DMS79 (cell line): ENCODE results near the gene YPEL5.
"Not testable (repeated sequence)": the region's sequence is repeated elsewhere in the genome, so short reads cannot be mapped to it uniquely, and the experiment has no call there.

Source experiments
- DNase-seq: peaks from one replicate; lab custom pipeline; 2025; lab: John Stamatoyannopoulos, UW

Gene YPEL5

DNA sequence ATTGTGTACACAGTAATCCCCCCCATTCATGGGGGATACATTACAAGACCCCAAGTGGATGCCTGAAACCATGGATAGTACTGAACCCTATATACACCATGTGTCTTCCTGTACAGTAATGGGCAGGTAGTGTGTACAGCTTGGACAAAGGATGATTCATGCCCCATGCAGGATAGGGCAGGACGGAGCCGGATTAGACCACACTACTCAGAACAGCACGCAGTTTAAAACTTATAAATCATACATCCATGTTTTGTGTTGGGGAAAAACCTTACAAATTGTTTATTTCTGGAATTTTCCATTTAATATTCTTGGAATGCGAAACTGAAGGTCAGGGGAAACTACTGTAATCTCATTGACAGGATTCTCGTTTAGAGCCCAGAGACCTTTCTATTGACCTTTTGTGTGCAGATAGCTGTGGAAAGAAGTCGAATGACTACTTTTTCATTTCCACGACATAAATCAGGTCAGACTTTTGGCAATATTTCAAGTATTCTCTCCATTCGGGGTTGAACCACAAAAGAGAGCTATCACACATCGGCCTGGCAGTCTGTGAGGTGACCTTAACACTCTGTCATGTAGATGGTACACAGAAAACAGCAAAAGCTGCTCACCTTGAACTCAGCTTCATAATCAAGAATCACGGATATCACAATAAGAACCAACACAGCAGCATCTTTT is 9.9 kb upstream of the YPEL5 start:
- no peak for DNase-seq

GRCh38 chr2:30139131-30139870 is 7.5 kb upstream of the YPEL5 start:
- DNase-seq: no peak

GRCh38 chr2:30141136-30141535 is 5.7 kb upstream of the YPEL5 start:
- DNase-seq: no peak

- DNase-seq: no peak
Observed at GRCh38 chr2:30144260-30144659, 2.5 kb upstream of the YPEL5 start.

GRCh38 chr2:30144951-30145350 is 1.9 kb upstream of the YPEL5 start:
- DNase-seq: not testable (repeated sequence)

- DNase-seq: no peak
Observed at GRCh38 chr2:30145826-30146336, 926 bp upstream of the YPEL5 start.

DNA sequence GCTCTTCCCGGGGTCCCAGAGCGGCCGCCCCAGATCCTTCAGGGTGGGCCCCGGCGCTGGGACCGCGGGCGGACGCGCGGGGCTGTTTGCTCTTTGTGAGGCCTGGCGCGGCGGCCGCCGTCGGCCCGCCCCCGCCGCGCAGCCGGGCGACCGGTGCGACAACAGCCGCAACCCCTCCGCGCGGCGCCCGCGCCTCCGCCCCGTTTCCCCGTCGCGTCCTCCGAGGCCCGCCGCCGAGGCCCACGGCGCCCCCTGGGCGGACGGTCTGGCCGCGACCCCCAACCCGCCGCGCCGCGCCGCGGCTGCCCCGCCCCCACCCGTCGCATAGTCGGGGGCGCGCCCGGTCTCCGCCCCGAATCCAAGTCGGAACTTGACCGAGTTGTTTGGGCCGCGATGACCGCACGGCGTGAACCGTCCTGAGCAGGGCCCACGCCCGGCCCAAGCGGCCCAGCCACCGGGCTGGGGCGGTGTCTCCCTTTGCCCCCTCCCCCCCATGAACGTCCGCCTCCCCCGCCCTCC is 448 bp downstream of the YPEL5 start:
- DNase-seq: no peak

DNA sequence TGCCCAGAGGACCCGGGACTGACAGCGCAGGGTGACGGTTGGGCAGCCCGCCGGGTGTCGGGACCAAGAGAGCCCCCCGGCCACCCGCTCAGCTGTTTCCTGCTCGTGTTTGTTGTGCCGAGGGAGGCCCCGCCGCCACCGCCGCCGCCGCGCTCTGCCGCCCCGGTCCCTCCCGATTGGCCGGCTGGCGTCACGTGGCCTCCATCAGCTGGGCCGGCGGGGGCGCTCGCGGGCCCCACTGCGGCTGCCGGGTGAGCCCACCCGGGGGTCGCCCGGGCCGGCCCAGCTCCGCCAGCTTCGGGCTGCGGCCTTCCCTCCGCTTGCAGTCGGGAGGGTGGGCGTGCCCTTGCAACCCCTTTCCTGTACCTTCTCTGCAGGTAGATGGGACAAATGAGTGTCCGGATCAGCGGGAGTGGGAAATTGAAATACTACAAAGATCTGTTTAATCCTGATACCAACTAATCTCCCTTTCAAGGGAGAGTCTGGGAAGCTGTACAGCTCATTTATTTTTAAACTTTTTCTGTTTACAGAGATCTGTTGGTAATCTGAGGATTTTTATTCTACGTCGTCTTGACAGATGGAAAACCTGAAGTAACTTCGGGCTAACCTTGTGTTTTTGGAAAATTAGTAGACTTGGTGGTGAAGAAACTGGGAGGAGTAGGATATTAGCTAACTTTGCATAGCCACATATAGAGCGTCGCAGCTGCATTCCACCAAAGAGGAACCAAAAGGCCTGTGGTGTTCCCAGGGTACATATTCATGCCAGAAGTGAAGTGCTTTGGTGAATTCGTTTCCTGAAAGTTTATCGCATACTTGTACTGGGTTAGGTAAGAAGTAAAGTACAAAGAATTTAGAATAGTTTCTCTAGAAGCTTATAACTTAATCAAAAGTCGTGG is 1.2 kb downstream of the YPEL5 start:
- DNase-seq: peak; percentile 37

DNA sequence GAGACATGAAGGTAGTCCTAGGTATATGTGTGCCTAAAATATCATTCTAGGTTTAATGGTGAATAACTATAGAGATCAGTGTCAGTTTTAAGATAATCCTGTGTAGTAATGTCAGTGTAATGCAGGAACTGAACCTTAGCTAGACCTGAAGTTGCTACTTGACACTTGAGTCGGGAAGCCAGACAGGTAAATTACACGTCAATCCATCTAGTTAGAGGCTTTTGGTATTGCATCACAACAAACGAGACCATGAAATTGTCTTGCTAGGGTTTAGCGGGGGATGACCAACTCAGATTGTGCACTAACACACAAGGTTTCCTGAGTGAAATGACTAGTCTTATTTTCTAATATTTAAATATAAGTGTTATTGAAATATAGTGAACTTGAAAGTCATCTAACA is 2.0 kb downstream of the YPEL5 start:
- DNase-seq: no peak

- DNase-seq: no peak
Observed at GRCh38 chr2:30149513-30149912, 2.7 kb downstream of the YPEL5 start.

GRCh38 chr2:30149976-30150375 is 3.2 kb downstream of the YPEL5 start:
- DNase-seq: no peak

DNA sequence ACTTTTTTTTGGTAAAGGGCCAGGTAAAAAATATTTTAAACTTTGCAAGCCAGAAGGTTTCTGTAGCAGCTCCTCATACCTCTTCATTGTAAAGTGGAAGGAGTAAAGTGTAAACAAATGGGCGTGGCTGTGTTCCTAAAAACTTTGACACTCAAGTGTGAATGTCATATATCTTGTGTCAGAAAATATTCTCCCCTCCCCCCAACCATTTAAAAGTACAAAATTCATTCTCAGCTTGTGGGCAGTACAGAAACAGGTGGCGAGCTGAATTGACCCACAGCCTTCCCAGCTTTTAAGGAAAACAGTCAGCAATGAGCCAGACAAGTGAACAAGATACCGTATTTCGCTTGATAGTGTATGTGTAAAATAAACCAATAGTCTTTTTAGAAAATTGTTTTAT is 4.0 kb downstream of the YPEL5 start:
- no peak for DNase-seq

DNA sequence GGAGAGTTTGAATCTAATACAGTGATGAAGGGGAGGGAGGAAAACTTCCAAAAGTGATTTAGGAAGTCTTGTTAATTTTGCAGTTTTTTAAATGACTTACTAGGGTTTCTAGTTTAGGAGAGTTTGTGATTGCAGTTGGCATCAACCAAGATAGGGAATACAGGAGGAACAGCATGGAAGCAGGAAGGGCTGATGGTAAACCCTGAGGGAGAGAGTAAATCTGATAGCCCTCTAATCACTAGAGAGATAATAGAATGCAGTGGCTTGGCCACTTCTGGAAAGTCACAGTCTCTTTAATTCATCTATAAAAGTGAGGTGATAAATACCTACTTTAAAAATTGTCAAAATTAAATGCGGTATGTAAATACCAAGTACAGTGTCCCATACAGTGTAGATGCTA is 5.6 kb downstream of the YPEL5 start:
- no peak for DNase-seq

- DNase-seq: no peak
Observed at GRCh38 chr2:30155202-30155601, 8.4 kb downstream of the YPEL5 start.

GRCh38 chr2:30155889-30156658 is 9.3 kb downstream of the YPEL5 start:
- DNase-seq: no peak

GRCh38 chr2:30157616-30158015 is 10.8 kb downstream of the YPEL5 start:
- no peak for DNase-seq

- no peak for DNase-seq
Observed at GRCh38 chr2:30159766-30160165, 13.0 kb downstream of the YPEL5 start.

DNA sequence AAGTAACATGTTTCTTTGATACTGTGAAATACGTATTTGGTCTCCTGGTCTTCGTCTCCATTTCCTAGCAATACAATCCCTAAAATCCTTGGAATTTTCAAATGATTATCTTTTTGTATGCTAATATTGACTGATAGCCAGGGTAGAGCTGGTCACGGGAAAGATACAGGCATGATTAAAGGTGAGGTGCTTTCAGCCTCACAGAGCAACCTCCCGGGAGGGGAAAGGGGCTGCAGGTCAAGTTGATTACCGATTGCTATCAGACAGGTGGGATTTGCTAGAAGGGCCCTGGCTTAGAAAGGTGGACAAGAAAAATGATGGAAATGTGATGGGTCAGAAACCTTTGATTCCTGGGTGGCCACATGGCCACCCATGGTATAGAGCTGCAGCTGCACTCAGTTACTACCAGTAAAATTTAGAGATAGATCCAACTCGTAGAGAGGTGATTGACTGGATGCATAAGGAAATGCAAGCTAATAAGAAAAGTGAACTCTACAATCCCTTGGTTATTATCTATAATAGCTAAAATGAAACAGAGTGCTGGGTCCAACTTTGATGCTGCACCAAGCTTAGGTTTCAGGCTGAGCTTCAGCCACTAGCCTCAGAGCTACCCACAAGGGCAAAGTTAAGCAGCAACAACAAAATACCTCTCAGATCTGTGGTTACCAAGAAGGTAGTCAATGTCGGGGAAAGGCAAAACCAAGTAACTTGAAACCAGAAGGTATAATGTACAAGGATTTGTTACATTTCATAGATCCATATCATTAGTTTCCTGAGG is 15.3 kb downstream of the YPEL5 start:
- no peak for DNase-seq

DNA sequence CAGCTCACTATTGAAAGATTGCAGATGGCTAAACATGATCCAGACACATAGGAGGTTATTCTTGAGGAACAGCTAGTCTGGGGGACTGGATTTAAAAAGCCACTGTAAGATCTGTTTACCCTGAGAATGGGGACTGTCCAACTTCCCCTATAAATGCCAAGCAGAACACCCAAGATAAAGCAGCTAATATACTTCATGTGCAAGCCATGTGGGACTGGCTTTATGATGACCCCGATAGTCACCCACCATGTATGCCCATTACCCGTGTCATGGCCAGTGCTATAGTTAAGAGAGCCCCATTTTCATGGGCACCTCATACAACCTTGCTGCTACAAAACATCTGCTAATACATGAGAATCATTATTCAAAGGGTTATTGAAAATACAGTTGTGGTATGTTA is 16.0 kb downstream of the YPEL5 start:
- DNase-seq: no peak

DNA sequence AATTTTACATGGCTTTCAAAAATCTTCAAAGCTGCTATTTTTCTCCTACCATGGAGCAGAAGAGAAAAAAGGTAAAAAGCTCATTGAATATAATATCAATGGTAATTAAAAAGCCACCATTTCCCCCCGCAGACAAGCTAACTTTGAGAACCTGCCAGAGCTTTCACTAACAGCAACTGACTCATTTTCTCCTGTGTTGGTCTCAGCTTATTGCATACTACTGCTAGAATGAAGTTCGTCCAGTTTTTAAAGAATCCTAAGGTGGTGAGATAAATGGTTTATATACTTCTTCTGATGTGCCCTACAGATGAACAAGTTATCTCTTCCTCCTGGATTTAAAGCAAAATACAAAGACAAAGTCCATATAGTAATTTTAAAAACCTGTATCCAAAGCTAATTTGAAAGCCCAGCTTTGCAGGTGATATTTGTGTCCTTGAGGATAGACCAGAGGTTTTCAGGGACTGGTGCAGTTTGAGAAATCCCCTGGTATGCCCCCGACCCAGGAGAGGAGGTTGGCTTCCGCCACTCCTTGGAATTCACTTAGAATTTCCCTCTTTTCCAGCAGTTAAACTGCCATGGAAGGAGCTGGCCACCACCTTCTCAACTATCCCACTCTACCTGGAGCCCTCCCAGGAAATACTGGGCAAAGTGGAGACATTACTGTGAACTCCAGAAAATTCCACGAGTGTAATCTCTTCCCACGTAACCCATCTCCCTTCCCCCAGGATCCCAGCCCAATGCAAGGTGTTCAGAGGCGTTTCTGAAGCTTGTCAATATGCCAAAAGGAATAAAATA is 17.5 kb downstream of the YPEL5 start:
- no peak for DNase-seq
